Peyer's patch (tissue), 4 donors: Measurements from ENCODE around the gene TEK.

Source experiments
- CTCF ChIP-seq, 6 experiments: fragments of 450-650 bp in 4 of 6; fragments of 200-600 bp in 2 of 6; sonication (generic) in 1 of 6; IDR thresholded peaks; one replicate each; pipeline ENCODE4 v1.5.1; 2017 to 2019; ENCODE audit warnings: antibody characterized with exemption in 6 of 6, mild to moderate bottlenecking in 3 of 6, moderate library complexity in 1 of 6
- POLR2A ChIP-seq, 2 donors: fragments of 450-650 bp; IDR thresholded peaks; one replicate each; pipeline ENCODE4 v1.5.1; 2017; ENCODE audit warnings: antibody characterized with exemption in 2 of 2, mild to moderate bottlenecking in 2 of 2, moderate library complexity in 2 of 2

GRCh38 chr9:27059907-27060306, 49.1 kb upstream of the TEK start:
- TF ChIP-seq CTCF (IDR thresholded peaks at IDR 0.05) (no peak), POLR2A (IDR thresholded peaks at IDR 0.05) (no peak)
